ENCODE measurements around the gene FDPS. TPM values are rescaled to one million over a fixed set of nuclear protein-coding genes. Genes with fewer than 3 reads are reported as not detected.

The FDPS gene
- total and polyA plus RNA-seq, 2 donors (not counting 3 experiments of a cell fraction or from before 2014, with no cell fraction given) = 630 to 646 TPM

DNA sequence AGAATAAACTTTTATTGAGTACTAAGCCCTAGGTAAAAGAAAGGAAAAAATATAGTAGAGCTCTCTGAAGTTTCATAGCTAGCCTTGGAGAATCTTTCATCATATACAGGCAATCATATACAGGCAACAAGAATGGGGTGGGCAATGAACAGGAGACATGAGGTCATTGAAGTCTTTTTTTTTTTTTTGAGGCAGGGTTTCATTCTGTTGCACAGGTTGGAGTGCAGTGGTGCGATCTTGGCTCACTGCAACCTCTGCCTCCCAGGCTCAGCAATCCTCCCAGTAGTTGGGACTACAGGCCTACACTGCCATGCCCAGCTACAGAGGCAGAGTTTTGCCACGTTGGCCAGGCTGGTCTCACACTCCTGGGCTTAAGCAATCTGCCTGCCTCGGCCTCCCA lies 34.2 kb downstream of the FDPS start:
- intact Hi-C loops (cut with micrococcal nuclease) = no loop called here
- Histone ChIP-seq H3K79me2 (ENCODE audit: control insufficient read depth, insufficient read depth, low read length) (no peaks in the 10 kb centered on the region), H3K36me3 (ENCODE audit: control insufficient read depth in 2 of 2, extremely low read depth in 1 of 2, insufficient read depth in 2 of 2, low read length in 2 of 2) (peaks cover 0 to 24% of the 10 kb centered on the region in 2 experiments), H3K9me1 (replicated peaks; ENCODE audit: control insufficient read depth, extremely low read depth, insufficient read depth, low read length) (no peaks in the 10 kb centered on the region), H2AFZ (ENCODE audit: low read depth, low read length) (no peak overlapping the region), H3K27me3 (ENCODE audit: control insufficient read depth in 2 of 2, insufficient read depth in 2 of 2, low read length in 2 of 2) (no peaks in the 10 kb centered on the region), H3K9ac (replicated peaks; ENCODE audit: extremely low read depth, insufficient read depth, low read length) (no peak overlapping the region), H3K4me1 (ENCODE audit: control insufficient read depth, extremely low read depth, insufficient read depth, low read length) (no peaks in the 10 kb centered on the region), H3K4me3 (replicated peaks in 1 of 3; ENCODE audit: insufficient read depth in 1 of 3, low read depth in 1 of 3, low read length in 3 of 3) (no peak overlapping the region), H4K20me1 (replicated peaks; ENCODE audit: control insufficient read depth, extremely low read depth, insufficient read depth, low read length) (no peaks in the 10 kb centered on the region), H3K4me2 (ENCODE audit: insufficient read depth, low read length) (no peak overlapping the region), H3K9me3 (replicated peaks; ENCODE audit: control insufficient read depth, insufficient read depth, low read length) (no peaks in the 10 kb centered on the region), H3K27ac (ENCODE audit: insufficient read depth, low read depth, low read length) (no peak overlapping the region)
- POLR2A ChIA-PET = no interaction called here
- no peak for TF ChIP-seq POLR2A (IDR thresholded peaks at IDR 0.05; ENCODE audit: low read depth, low read length)
- TF ChIP-seq, protein P1, sequence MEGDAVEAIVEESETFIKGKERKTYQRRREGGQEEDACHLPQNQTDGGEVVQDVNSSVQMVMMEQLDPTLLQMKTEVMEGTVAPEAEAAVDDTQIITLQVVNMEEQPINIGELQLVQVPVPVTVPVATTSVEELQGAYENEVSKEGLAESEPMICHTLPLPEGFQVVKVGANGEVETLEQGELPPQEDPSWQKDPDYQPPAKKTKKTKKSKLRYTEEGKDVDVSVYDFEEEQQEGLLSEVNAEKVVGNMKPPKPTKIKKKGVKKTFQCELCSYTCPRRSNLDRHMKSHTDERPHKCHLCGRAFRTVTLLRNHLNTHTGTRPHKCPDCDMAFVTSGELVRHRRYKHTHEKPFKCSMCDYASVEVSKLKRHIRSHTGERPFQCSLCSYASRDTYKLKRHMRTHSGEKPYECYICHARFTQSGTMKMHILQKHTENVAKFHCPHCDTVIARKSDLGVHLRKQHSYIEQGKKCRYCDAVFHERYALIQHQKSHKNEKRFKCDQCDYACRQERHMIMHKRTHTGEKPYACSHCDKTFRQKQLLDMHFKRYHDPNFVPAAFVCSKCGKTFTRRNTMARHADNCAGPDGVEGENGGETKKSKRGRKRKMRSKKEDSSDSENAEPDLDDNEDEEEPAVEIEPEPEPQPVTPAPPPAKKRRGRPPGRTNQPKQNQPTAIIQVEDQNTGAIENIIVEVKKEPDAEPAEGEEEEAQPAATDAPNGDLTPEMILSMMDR (IDR thresholded peaks at IDR 0.05; ENCODE audit: extremely low read depth in 1 of 2, insufficient read depth in 1 of 2, low read depth in 1 of 2, low read length in 2 of 2) = no peak
- no peak for TF ChIP-seq MYC (IDR thresholded peaks at IDR 0.05; ENCODE audit: low read depth, low read length)
- TF ChIP-seq, protein P2, sequence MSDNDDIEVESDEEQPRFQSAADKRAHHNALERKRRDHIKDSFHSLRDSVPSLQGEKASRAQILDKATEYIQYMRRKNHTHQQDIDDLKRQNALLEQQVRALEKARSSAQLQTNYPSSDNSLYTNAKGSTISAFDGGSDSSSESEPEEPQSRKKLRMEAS (IDR thresholded peaks at IDR 0.05; ENCODE audit: insufficient read depth, insufficient read length) = no peak
- TF ChIP-seq POLR2AphosphoS5 (IDR thresholded peaks at IDR 0.05; ENCODE audit: insufficient read depth, low read depth, low read length) = no peak
- no peak for FAIRE-seq
- DNase-seq (ENCODE audit: low read depth, low spot score) = no peak
- dilution Hi-C loops (cut with MboI; ENCODE audit: extremely low pct_ligation_motif_present, low sequenced_read_pairs) = no loop called here
- CTCF ChIA-PET = interaction anchor here (1.5 kb wide), 1 partner anchor 20 kb away, joined by 4 read pairs; no protein-coding TSS in a partner anchor
- BruUV-seq (replicated peaks) = no TSS peak

DNA sequence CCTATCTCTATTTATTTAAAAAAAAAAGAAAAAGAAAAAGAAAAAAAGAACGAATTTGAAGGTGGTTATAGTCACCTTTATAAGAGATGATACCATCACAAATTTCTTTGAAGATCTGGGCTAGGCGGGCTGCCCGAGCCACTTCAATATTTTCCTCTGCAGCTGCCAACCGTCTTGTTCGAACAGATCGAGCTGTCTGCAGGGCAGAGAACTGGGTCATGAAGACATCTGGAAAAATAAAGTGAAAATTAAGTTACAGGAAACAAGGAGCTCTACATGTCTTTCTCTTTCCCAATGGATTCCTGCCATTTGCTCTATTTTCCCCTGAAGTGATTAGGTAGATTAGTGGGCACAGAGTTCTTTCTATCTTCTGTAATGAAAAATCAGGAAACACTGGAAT lies 44.0 kb downstream of the FDPS start:
- Histone ChIP-seq H3K9me3 (replicated peaks; ENCODE audit: control insufficient read depth, insufficient read depth, low read length) (no peaks in the 10 kb centered on the region), H3K27me3 (ENCODE audit: control insufficient read depth in 2 of 2, insufficient read depth in 2 of 2, low read length in 2 of 2) (no peaks in the 10 kb centered on the region), H3K9ac (replicated peaks; ENCODE audit: extremely low read depth, insufficient read depth, low read length) (no peak overlapping the region), H3K79me2 (ENCODE audit: control insufficient read depth, insufficient read depth, low read length) (no peaks in the 10 kb centered on the region), H3K4me1 (ENCODE audit: control insufficient read depth, extremely low read depth, insufficient read depth, low read length) (no peaks in the 10 kb centered on the region), H2AFZ (ENCODE audit: low read depth, low read length) (no peak overlapping the region), H3K27ac (ENCODE audit: insufficient read depth, low read depth, low read length) (no peak overlapping the region), H3K9me1 (replicated peaks; ENCODE audit: control insufficient read depth, extremely low read depth, insufficient read depth, low read length) (no peaks in the 10 kb centered on the region), H4K20me1 (replicated peaks; ENCODE audit: control insufficient read depth, extremely low read depth, insufficient read depth, low read length) (no peaks in the 10 kb centered on the region), H3K4me2 (ENCODE audit: insufficient read depth, low read length) (no peak overlapping the region), H3K36me3 (ENCODE audit: control insufficient read depth in 2 of 2, extremely low read depth in 1 of 2, insufficient read depth in 2 of 2, low read length in 2 of 2) (peaks cover 8 to 18% of the 10 kb centered on the region in 2 experiments), H3K4me3 (replicated peaks in 1 of 3; ENCODE audit: insufficient read depth in 1 of 3, low read depth in 1 of 3, low read length in 3 of 3) (no peak overlapping the region)
- FAIRE-seq (no peak), DNase-seq (ENCODE audit: low read depth, low spot score) (no peak)
- intact Hi-C loops (cut with micrococcal nuclease) = no loop called here
- ChIA-PET POLR2A (no interaction called here), CTCF (no interaction called here)
- TF ChIP-seq, protein P1 (IDR thresholded peaks at IDR 0.05; ENCODE audit: extremely low read depth in 1 of 2, insufficient read depth in 1 of 2, low read depth in 1 of 2, low read length in 2 of 2) = no peak
- TF ChIP-seq MYC (IDR thresholded peaks at IDR 0.05; ENCODE audit: low read depth, low read length) = no peak
- no peak for TF ChIP-seq POLR2A (IDR thresholded peaks at IDR 0.05; ENCODE audit: low read depth, low read length)
- no peak for TF ChIP-seq POLR2AphosphoS5 (IDR thresholded peaks at IDR 0.05; ENCODE audit: insufficient read depth, low read depth, low read length)
- no peak for TF ChIP-seq EZH2 (IDR thresholded peaks at IDR 0.05; ENCODE audit: borderline replicate concordance, low read depth, low read length, severe bottlenecking)
- TF ChIP-seq GATA2 (IDR thresholded peaks at IDR 0.05; ENCODE audit: insufficient read depth, insufficient read length, low read depth, low read length) = no peak
- TF ChIP-seq, protein P2 (IDR thresholded peaks at IDR 0.05; ENCODE audit: insufficient read depth, insufficient read length) = no peak
- BruUV-seq (replicated peaks) = no TSS peak
- dilution Hi-C loops (cut with MboI; ENCODE audit: extremely low pct_ligation_motif_present, low sequenced_read_pairs) = no loop called here

Data from endothelial cell of umbilical vein (primary cell).